Suprapubic skin (tissue), 3 donors: ENCODE results near the gene P4HA1.

Experiments used
- POLR2A ChIP-seq, 2 donors: fragments of 450-650 bp; IDR thresholded peaks; one replicate each; pipeline ENCODE4 v1.6.1; 2017; ENCODE audit warnings: antibody characterized with exemption in 2 of 2, mild to moderate bottlenecking in 2 of 2, moderate library complexity in 2 of 2
- TF ChIP-seq, protein P1 (sequence below), 2 donors: fragments of 200-600 bp in 1 of 2; fragments of 450-650 bp in 1 of 2; sonication (generic) in 1 of 2; IDR thresholded peaks; one replicate each; pipeline ENCODE4 v1.5.1; 2016 to 2019; ENCODE audit warnings: antibody characterized with exemption in 2 of 2, mild to moderate bottlenecking in 1 of 2, moderate library complexity in 1 of 2

DNA sequence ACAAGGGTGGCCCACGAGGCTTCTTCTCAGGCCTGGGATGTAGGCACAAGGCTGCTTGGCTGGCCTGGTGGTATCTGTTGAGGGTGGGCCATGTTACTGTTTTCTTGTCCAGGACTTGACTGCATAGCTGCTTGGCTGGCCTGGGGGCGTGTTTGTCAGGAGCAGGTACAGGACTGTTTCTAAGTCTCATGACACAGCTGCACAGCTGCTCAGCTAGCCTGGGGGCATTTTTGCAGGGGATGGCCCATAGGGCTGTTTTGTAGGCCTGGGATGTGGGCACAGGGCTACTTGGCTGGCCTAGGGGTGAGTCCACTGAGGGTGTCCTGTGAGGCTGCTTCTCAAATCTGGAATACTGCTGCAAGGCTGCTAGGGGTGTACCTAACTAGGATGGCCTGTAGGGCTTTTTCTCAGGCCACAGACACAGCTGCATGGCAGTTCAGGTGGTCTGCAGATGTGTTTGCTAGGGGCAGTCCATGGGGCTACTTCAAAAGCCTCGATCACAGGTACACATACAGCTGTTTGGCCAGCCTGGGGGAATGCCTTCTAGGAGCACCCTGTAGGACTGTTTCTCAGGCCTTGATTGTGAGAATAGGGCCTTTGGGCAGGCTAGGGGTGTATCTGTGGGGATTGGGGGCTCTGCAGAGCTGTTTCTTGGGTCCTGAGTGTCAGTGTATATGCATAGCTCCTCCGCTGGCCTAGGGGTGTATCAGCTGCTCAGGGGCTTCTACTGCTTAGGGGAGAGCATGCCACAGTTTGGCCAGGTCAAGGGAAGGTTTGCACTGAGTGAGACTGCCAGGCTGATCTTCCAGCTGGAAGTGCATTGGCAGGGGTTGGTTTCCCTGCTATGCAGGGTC lies 115.4 kb downstream of the P4HA1 start:
- TF ChIP-seq, protein P1, sequence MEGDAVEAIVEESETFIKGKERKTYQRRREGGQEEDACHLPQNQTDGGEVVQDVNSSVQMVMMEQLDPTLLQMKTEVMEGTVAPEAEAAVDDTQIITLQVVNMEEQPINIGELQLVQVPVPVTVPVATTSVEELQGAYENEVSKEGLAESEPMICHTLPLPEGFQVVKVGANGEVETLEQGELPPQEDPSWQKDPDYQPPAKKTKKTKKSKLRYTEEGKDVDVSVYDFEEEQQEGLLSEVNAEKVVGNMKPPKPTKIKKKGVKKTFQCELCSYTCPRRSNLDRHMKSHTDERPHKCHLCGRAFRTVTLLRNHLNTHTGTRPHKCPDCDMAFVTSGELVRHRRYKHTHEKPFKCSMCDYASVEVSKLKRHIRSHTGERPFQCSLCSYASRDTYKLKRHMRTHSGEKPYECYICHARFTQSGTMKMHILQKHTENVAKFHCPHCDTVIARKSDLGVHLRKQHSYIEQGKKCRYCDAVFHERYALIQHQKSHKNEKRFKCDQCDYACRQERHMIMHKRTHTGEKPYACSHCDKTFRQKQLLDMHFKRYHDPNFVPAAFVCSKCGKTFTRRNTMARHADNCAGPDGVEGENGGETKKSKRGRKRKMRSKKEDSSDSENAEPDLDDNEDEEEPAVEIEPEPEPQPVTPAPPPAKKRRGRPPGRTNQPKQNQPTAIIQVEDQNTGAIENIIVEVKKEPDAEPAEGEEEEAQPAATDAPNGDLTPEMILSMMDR (IDR thresholded peaks at IDR 0.05): no peak
- TF ChIP-seq POLR2A (IDR thresholded peaks at IDR 0.05): no peak
